GM18505 (cell line): ENCODE data around the gene TRMT61A.

ENCODE experiments used
- ATAC-seq: cut with Tn5 transposase; IDR thresholded peaks from one replicate; pipeline ENCODE4 v1.9.1; 2021; ENCODE audit not compliant: unreplicated experiment
- POLR2A ChIP-seq: IDR thresholded peaks from 4 replicates; pipeline ENCODE4 v1.6.1; 2011; ENCODE audit warnings: borderline replicate concordance; ENCODE audit not compliant: insufficient read depth, insufficient read length; ENCODE audit errors: extremely low read depth

TRMT61A gene

GRCh38 chr14:103514596-103515421 lies 14.2 kb upstream of the TRMT61A start:
- ATAC-seq, result no peak
- TF ChIP-seq POLR2A, result no peak

GRCh38 chr14:103516426-103517173 lies 12.4 kb upstream of the TRMT61A start:
- no peak for TF ChIP-seq POLR2A
- ATAC-seq, result no peak

GRCh38 chr14:103517174-103517566 lies 11.8 kb upstream of the TRMT61A start:
- ATAC-seq, result no peak
- TF ChIP-seq POLR2A, result no peak

- TF ChIP-seq POLR2A, result no peak
- no peak for ATAC-seq
Measured at GRCh38 chr14:103517721-103518421, 11.1 kb upstream of the TRMT61A start.

GRCh38 chr14:103518422-103519042 lies 10.5 kb upstream of the TRMT61A start:
- no peak for TF ChIP-seq POLR2A
- no peak for ATAC-seq

- no peak for ATAC-seq
- TF ChIP-seq POLR2A, result no peak
Measured at GRCh38 chr14:103519043-103519836, 9.8 kb upstream of the TRMT61A start.

- no peak for ATAC-seq
- TF ChIP-seq POLR2A, result no peak
Measured at GRCh38 chr14:103519837-103520212, 9.2 kb upstream of the TRMT61A start.

- no peak for ATAC-seq
Measured at GRCh38 chr14:103520269-103520656, 8.7 kb upstream of the TRMT61A start.

GRCh38 chr14:103520657-103521437 lies 8.1 kb upstream of the TRMT61A start:
- TF ChIP-seq POLR2A, result no peak
- ATAC-seq, result no peak

More at GRCh38 chr14:103520269-103520656, 8.7 kb upstream of the TRMT61A start:
- TF ChIP-seq POLR2A, result no peak

- ATAC-seq, result no peak
- TF ChIP-seq POLR2A, result no peak
Measured at GRCh38 chr14:103521438-103521950, 7.5 kb upstream of the TRMT61A start.

- TF ChIP-seq POLR2A, result no peak
- ATAC-seq, result no peak
Measured at GRCh38 chr14:103521951-103522563, 6.9 kb upstream of the TRMT61A start.
